ENCODE results near the gene COX7A1.
A peak's percentile ranks its signal among the peaks of the same experiment; 100 is the strongest.

DNA sequence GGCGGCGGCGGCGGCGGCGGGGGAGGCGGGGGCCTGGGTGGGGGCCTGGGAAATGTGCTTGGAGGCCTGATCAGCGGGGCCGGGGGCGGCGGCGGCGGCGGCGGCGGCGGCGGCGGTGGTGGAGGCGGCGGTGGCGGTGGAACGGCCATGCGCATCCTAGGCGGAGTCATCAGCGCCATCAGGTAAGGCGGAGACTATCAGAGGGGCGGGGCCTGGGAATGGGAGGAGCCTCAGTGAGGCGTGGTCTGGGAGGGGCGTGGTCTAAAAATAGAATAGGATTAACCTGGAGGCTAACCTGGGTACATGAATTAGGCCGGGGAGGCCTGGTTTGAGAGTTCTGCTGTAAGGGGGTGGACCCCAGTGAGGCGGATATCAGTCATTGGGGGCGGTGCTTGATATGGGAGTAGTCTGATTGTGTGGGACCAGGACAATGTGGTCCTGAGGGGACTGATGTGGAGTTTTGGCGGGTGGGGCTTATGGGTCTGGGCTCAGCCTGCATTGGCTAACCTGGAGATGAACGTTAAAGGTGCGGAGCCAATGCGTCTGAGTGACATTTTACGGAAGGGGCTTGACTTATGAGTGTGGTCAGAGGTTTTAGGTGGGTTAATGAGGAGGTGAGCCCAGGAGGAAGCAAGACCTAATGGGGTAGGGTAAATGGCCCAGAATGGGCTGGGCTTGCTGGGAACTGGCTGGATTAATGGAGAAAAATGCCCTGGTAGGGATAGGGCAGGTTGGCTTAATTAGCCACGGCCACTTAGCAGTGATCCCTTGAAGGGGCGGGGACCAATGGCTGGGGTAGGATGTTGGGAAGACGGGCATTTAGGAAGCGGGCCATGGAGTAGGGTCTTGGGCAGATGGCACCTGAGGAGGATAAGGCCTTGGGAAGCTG, 11.0 kb downstream of the COX7A1 start:
- TF ChIP-seq POLR2AphosphoS5 (IDR thresholded peaks at IDR 0.05; ENCODE audit: low read depth, low read length) (no peak; the same call in 1 of the 2 replicates), SIN3A (IDR thresholded peaks at IDR 0.05; ENCODE audit: borderline replicate concordance, insufficient read depth, low read length) (no peak), TAF1 (IDR thresholded peaks at IDR 0.05; ENCODE audit: borderline replicate concordance, insufficient read depth, low read length) (peak; percentile 62; the same call in 1 of the 2 replicates)
- TF ChIP-seq, protein P1, sequence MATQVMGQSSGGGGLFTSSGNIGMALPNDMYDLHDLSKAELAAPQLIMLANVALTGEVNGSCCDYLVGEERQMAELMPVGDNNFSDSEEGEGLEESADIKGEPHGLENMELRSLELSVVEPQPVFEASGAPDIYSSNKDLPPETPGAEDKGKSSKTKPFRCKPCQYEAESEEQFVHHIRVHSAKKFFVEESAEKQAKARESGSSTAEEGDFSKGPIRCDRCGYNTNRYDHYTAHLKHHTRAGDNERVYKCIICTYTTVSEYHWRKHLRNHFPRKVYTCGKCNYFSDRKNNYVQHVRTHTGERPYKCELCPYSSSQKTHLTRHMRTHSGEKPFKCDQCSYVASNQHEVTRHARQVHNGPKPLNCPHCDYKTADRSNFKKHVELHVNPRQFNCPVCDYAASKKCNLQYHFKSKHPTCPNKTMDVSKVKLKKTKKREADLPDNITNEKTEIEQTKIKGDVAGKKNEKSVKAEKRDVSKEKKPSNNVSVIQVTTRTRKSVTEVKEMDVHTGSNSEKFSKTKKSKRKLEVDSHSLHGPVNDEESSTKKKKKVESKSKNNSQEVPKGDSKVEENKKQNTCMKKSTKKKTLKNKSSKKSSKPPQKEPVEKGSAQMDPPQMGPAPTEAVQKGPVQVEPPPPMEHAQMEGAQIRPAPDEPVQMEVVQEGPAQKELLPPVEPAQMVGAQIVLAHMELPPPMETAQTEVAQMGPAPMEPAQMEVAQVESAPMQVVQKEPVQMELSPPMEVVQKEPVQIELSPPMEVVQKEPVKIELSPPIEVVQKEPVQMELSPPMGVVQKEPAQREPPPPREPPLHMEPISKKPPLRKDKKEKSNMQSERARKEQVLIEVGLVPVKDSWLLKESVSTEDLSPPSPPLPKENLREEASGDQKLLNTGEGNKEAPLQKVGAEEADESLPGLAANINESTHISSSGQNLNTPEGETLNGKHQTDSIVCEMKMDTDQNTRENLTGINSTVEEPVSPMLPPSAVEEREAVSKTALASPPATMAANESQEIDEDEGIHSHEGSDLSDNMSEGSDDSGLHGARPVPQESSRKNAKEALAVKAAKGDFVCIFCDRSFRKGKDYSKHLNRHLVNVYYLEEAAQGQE (IDR thresholded peaks at IDR 0.05; ENCODE audit: insufficient read depth in 1 of 2, low read depth in 2 of 2, low read length in 2 of 2) = no peak
